PC-9 (cell line): ENCODE data around the gene NFATC1. TPM values are rescaled to one million over a fixed set of nuclear protein-coding genes. Genes with fewer than 3 reads are reported as not detected.

Experiments
- BruUV-seq: library from RNA; stranded (reverse); fragments of 400-500 nt; replicated peaks from 2 replicates; lab custom pipeline; 2021; lab: Mats Ljungman, UMichigan
- CTCF ChIA-PET: fragments of 300-600 bp; sonication (Branson Sonifier 250); formaldehyde crosslinking; loops from one replicate; lab custom pipeline; 2022; ENCODE audit warnings: antibody characterized with exemption; lab: Charles Lee
- POLR2A ChIA-PET: fragments of 300-600 bp; sonication (Branson Sonifier 250); formaldehyde crosslinking; loops from one replicate; lab custom pipeline; 2022; ENCODE audit warnings: antibody characterized with exemption; ENCODE audit not compliant: unreplicated experiment; lab: Charles Lee
- DNase-seq, 2 experiments: peaks; one replicate each; pipeline versions ENCODE4 v3.0.0 to v3.0.0-alpha.2; 2015 to 2022; ENCODE audit warnings: mixed read lengths in 1 of 2
- H2AFZ ChIP-seq: fragments of 200-600 bp; sonication (generic); 2 replicates; pipeline ENCODE4 v1.8.1; 2017; ENCODE audit warnings: antibody characterized with exemption
- H3F3A ChIP-seq: fragments of 200-600 bp; sonication (generic); 2 replicates; pipeline ENCODE4 v1.8.1; 2017; ENCODE audit warnings: antibody characterized with exemption, mild to moderate bottlenecking, low read depth; ENCODE audit not compliant: insufficient read depth
- H3K27ac ChIP-seq: fragments of 200-600 bp; sonication (generic); 2 replicates; pipeline ENCODE4 v1.6.1; 2016; ENCODE audit warnings: mixed run types
- H3K27me3 ChIP-seq: fragments of 200-600 bp; sonication (generic); 2 replicates; pipeline ENCODE4 v1.6.1; 2016; ENCODE audit warnings: low read depth, mixed run types; ENCODE audit not compliant: insufficient read depth
- H3K36me3 ChIP-seq: fragments of 200-600 bp; sonication (generic); 2 replicates; pipeline ENCODE4 v1.6.1; 2016; ENCODE audit warnings: low read depth, mixed run types
- H3K4me1 ChIP-seq: fragments of 200-600 bp; sonication (generic); replicated peaks from 2 replicates; pipeline ENCODE4 v1.6.1; 2016; ENCODE audit warnings: mixed run types; ENCODE audit not compliant: insufficient read depth
- H3K4me2 ChIP-seq: fragments of 200-600 bp; sonication (generic); 2 replicates; pipeline ENCODE4 v1.6.1; 2017; ENCODE audit warnings: mixed run types
- H3K4me3 ChIP-seq: fragments of 200-600 bp; sonication (generic); 2 replicates; pipeline ENCODE4 v1.6.1; 2016; ENCODE audit warnings: mixed run types
- H3K79me2 ChIP-seq: fragments of 200-600 bp; sonication (generic); 2 replicates; pipeline ENCODE4 v1.6.1; 2017; ENCODE audit warnings: low read depth, mixed run types
- H3K9me2 ChIP-seq: fragments of 200-600 bp; sonication (generic); 2 replicates; pipeline ENCODE4 v1.8.1; 2017; ENCODE audit warnings: mild to moderate bottlenecking; ENCODE audit not compliant: insufficient read depth
- H3K9me3 ChIP-seq: fragments of 200-600 bp; sonication (generic); 2 replicates; pipeline ENCODE4 v1.8.1; 2016; ENCODE audit warnings: low read depth; ENCODE audit not compliant: insufficient read depth
- H4K20me1 ChIP-seq: fragments of 200-600 bp; sonication (generic); 2 replicates; pipeline ENCODE4 v1.8.1; 2017; ENCODE audit not compliant: insufficient read depth
- CTCF ChIP-seq: fragments of 200-600 bp; sonication (generic); conservative IDR thresholded peaks from 2 replicates; pipeline ENCODE4 v1.6.1; 2017; ENCODE audit warnings: mixed run types, antibody characterized with exemption, mild to moderate bottlenecking, moderate library complexity
- EZH2 ChIP-seq: fragments of 200-600 bp; sonication (generic); IDR thresholded peaks from 2 replicates; pipeline ENCODE4 v1.8.0; 2017; ENCODE audit warnings: antibody characterized with exemption, low read depth
- intact Hi-C: fragments of 100-400 bp; cut with micrococcal nuclease; formaldehyde crosslinking; loops from one replicate; pipeline ENCODE4 v1.10.0; 2022; ENCODE audit not compliant: unreplicated experiment
- total RNA-seq: library from RNA; stranded (reverse); gene quantifications from 2 replicates; pipeline ENCODE4 v1.2.3, GENCODE V29; 2021

NFATC1 gene
- total RNA-seq, 1 experiment from 2014 or later = 2.6 TPM

- H3K9me3 ChIP-seq = no peaks in the 10 kb centered on the region
- H3K36me3 ChIP-seq = no peaks in the 10 kb centered on the region
- H3K4me3 ChIP-seq = no peak overlapping the region
- no peak overlapping the region for H2AFZ ChIP-seq
- TF ChIP-seq CTCF (no peak), EZH2 (no peak)
- no peaks in the 10 kb centered on the region for H3F3A ChIP-seq
- intact Hi-C loops = no loop called here
- H3K27ac ChIP-seq = no peak overlapping the region
- ChIA-PET CTCF (no interaction called here), POLR2A (no interaction called here)
- H3K9me2 ChIP-seq = no peaks in the 10 kb centered on the region
- no peaks in the 10 kb centered on the region for H3K27me3 ChIP-seq
- H4K20me1 ChIP-seq = no peaks in the 10 kb centered on the region
- no TSS peak for BruUV-seq
- H3K79me2 ChIP-seq = no peaks in the 10 kb centered on the region
- H3K4me1 ChIP-seq = no peaks in the 10 kb centered on the region
- no peak overlapping the region for H3K4me2 ChIP-seq
- peak in 1 of 2 experiments; percentile 6 for DNase-seq
Measured at GRCh38 chr18:79361766-79362522, 33.8 kb upstream of the NFATC1 start.

- H3K9me3 ChIP-seq = no peaks in the 10 kb centered on the region
- H3K79me2 ChIP-seq = no peaks in the 10 kb centered on the region
- H3K27me3 ChIP-seq = no peaks in the 10 kb centered on the region
- H3K4me3 ChIP-seq = no peak overlapping the region
- H2AFZ ChIP-seq = no peak overlapping the region
- CTCF ChIA-PET = no interaction called here
- H3K9me2 ChIP-seq = no peaks in the 10 kb centered on the region
- H3F3A ChIP-seq = no peaks in the 10 kb centered on the region
- H3K4me1 ChIP-seq = no peaks in the 10 kb centered on the region
- no TSS peak for BruUV-seq
- intact Hi-C loops = no loop called here
- H3K36me3 ChIP-seq = no peaks in the 10 kb centered on the region
- no peak overlapping the region for H3K4me2 ChIP-seq
- no peaks in the 10 kb centered on the region for H4K20me1 ChIP-seq
- TF ChIP-seq EZH2 (no peak), CTCF (no peak)
- no peak for DNase-seq
- POLR2A ChIA-PET = no interaction called here
- H3K27ac ChIP-seq = no peak overlapping the region
Measured at GRCh38 chr18:79365701-79366100, 30.0 kb upstream of the NFATC1 start.

GRCh38 chr18:79366177-79367094 is 29.3 kb upstream of the NFATC1 start:
- Histone ChIP-seq H3K36me3 (no peaks in the 10 kb centered on the region), H3K4me1 (no peaks in the 10 kb centered on the region), H3K27me3 (no peaks in the 10 kb centered on the region), H3K79me2 (no peaks in the 10 kb centered on the region), H3K27ac (no peak overlapping the region), H3K4me3 (no peak overlapping the region), H3K4me2 (no peak overlapping the region), H4K20me1 (no peaks in the 10 kb centered on the region), H3K9me2 (no peaks in the 10 kb centered on the region), H3K9me3 (no peaks in the 10 kb centered on the region), H2AFZ (no peak overlapping the region), H3F3A (no peaks in the 10 kb centered on the region)
- BruUV-seq = no TSS peak
- intact Hi-C loops = no loop called here
- ChIA-PET CTCF (no interaction called here), POLR2A (no interaction called here)
- no peak for DNase-seq
- TF ChIP-seq EZH2 = no peak
- TF ChIP-seq CTCF = no peak
